Loucy (cell line): ENCODE results near the gene RAD50.

ENCODE experiments used
- H2AFZ ChIP-seq: fragments of 200-600 bp; sonication (generic); 2 replicates; pipeline ENCODE4 v1.6.0; 2016; ENCODE audit warnings: antibody characterized with exemption, mild to moderate bottlenecking, low read length, moderate library complexity
- H3F3A ChIP-seq: fragments of 200-600 bp; 2 replicates; pipeline ENCODE4 v1.6.0; 2016; ENCODE audit warnings: antibody characterized with exemption, low read depth, mild to moderate bottlenecking
- H3K27me3 ChIP-seq: fragments of 200-600 bp; sonication (generic); 2 replicates; pipeline ENCODE4 v1.6.1; 2014; ENCODE audit warnings: low read length, mild to moderate bottlenecking; ENCODE audit not compliant: insufficient read depth, poor library complexity, severe bottlenecking
- H3K36me3 ChIP-seq: fragments of 200-600 bp; sonication (generic); 2 replicates; pipeline ENCODE4 v1.6.1; 2016; ENCODE audit warnings: low read length; ENCODE audit not compliant: insufficient read depth
- H3K4me1 ChIP-seq: fragments of 200-600 bp; sonication (generic); 2 replicates; pipeline ENCODE4 v1.5.1; 2014; ENCODE audit warnings: low read length, mild to moderate bottlenecking; ENCODE audit not compliant: insufficient read depth, poor library complexity, severe bottlenecking
- H3K4me2 ChIP-seq: fragments of 200-600 bp; sonication (generic); 2 replicates; pipeline ENCODE4 v1.6.0; 2014; ENCODE audit warnings: antibody characterized with exemption, low read length, low read depth, mild to moderate bottlenecking; ENCODE audit not compliant: poor library complexity, severe bottlenecking
- H3K4me3 ChIP-seq: fragments of 200-600 bp; sonication (generic); 2 replicates; pipeline ENCODE4 v1.5.1; 2014; ENCODE audit warnings: low read length, mild to moderate bottlenecking, mixed read lengths; ENCODE audit not compliant: poor library complexity, severe bottlenecking
- H3K79me2 ChIP-seq: fragments of 200-600 bp; sonication (generic); 2 replicates; pipeline ENCODE4 v1.6.1; 2014; ENCODE audit warnings: low read length; ENCODE audit not compliant: insufficient read depth
- H3K9ac ChIP-seq: fragments of 200-600 bp; sonication (generic); 2 replicates; pipeline ENCODE4 v1.6.0; 2014; ENCODE audit warnings: mild to moderate bottlenecking, low read depth, low read length, moderate library complexity; ENCODE audit not compliant: poor library complexity, severe bottlenecking
- H3K9me2 ChIP-seq: fragments of 200-600 bp; sonication (generic); replicated peaks from 2 replicates; pipeline ENCODE4 v1.6.1; 2016; ENCODE audit warnings: low read depth, low read length, mixed read lengths
- H3K9me3 ChIP-seq: fragments of 200-600 bp; sonication (generic); 2 replicates; pipeline ENCODE4 v1.6.1; 2014; ENCODE audit warnings: mild to moderate bottlenecking, antibody characterized with exemption, low read length, low read depth; ENCODE audit not compliant: insufficient read depth
- H4K20me1 ChIP-seq: fragments of 200-600 bp; sonication (generic); 2 replicates; pipeline ENCODE4 v1.6.0; 2014; ENCODE audit warnings: antibody characterized with exemption, low read length, mild to moderate bottlenecking; ENCODE audit not compliant: insufficient read depth, poor library complexity, severe bottlenecking
- CTCF ChIP-seq: fragments of 200-600 bp; sonication (generic); conservative IDR thresholded peaks from 2 replicates; pipeline ENCODE4 v1.5.1; 2014; ENCODE audit warnings: mild to moderate bottlenecking, antibody characterized with exemption, low read length
- EZH2phosphoT487 ChIP-seq: fragments of 200-600 bp; IDR thresholded peaks from 2 replicates; pipeline ENCODE4 v1.6.1; 2018; ENCODE audit warnings: antibody characterized with exemption, mild to moderate bottlenecking, moderate library complexity, borderline replicate concordance

RAD50 gene

GRCh38 chr5:132677682-132678400, 121.1 kb downstream of the RAD50 start:
- H3K4me2 ChIP-seq, result no peak overlapping the region
- H3K9me2 ChIP-seq, result no peaks in the 10 kb centered on the region
- no peaks in the 10 kb centered on the region for H3K27me3 ChIP-seq
- H3K9ac ChIP-seq, result no peak overlapping the region
- H3K4me3 ChIP-seq, result no peak overlapping the region
- H3K36me3 ChIP-seq, result no peaks in the 10 kb centered on the region
- no peaks in the 10 kb centered on the region for H4K20me1 ChIP-seq
- H3K79me2 ChIP-seq, result no peaks in the 10 kb centered on the region
- H3K9me3 ChIP-seq, result no peaks in the 10 kb centered on the region
- no peaks in the 10 kb centered on the region for H3F3A ChIP-seq
- TF ChIP-seq CTCF, result no peak
- TF ChIP-seq EZH2phosphoT487, result no peak
- H2AFZ ChIP-seq, result no peak overlapping the region
- H3K4me1 ChIP-seq, result no peaks in the 10 kb centered on the region

- Histone ChIP-seq H3K4me3 (no peak overlapping the region), H3K4me2 (no peak overlapping the region), H3K9ac (no peak overlapping the region), H3K9me2 (no peaks in the 10 kb centered on the region), H3K79me2 (no peaks in the 10 kb centered on the region), H3K36me3 (no peaks in the 10 kb centered on the region), H3F3A (no peaks in the 10 kb centered on the region), H3K27me3 (no peaks in the 10 kb centered on the region), H3K9me3 (no peaks in the 10 kb centered on the region), H2AFZ (no peak overlapping the region), H4K20me1 (no peaks in the 10 kb centered on the region), H3K4me1 (no peaks in the 10 kb centered on the region)
- TF ChIP-seq CTCF (no peak), EZH2phosphoT487 (no peak)
Observed at GRCh38 chr5:132678735-132679134, 122.0 kb downstream of the RAD50 start.

- Histone ChIP-seq H3K9me3 (no peaks in the 10 kb centered on the region), H3K4me2 (no peak overlapping the region), H2AFZ (no peak overlapping the region), H3K9me2 (no peaks in the 10 kb centered on the region), H3K36me3 (no peaks in the 10 kb centered on the region), H3F3A (no peaks in the 10 kb centered on the region), H4K20me1 (no peaks in the 10 kb centered on the region), H3K4me3 (no peak overlapping the region), H3K27me3 (no peaks in the 10 kb centered on the region), H3K4me1 (no peaks in the 10 kb centered on the region), H3K9ac (no peak overlapping the region), H3K79me2 (no peaks in the 10 kb centered on the region)
- TF ChIP-seq EZH2phosphoT487 (no peak), CTCF (no peak)
Observed at GRCh38 chr5:132679166-132679565, 122.4 kb downstream of the RAD50 start.
